IPS DF 19.7 (cell line): Measurements from ENCODE around the gene CALCOCO2.
A peak's percentile ranks its signal among the peaks of the same experiment; 100 is the strongest.

ENCODE experiments used
- DNase-seq: peaks from one replicate; pipeline ENCODE4 v3.0.0-alpha.2; 2013; ENCODE audit warnings: low read depth, low spot score

CALCOCO2 gene

GRCh38 chr17:48873696-48874443, 43.0 kb downstream of the CALCOCO2 start:
- DNase-seq = no peak

DNA sequence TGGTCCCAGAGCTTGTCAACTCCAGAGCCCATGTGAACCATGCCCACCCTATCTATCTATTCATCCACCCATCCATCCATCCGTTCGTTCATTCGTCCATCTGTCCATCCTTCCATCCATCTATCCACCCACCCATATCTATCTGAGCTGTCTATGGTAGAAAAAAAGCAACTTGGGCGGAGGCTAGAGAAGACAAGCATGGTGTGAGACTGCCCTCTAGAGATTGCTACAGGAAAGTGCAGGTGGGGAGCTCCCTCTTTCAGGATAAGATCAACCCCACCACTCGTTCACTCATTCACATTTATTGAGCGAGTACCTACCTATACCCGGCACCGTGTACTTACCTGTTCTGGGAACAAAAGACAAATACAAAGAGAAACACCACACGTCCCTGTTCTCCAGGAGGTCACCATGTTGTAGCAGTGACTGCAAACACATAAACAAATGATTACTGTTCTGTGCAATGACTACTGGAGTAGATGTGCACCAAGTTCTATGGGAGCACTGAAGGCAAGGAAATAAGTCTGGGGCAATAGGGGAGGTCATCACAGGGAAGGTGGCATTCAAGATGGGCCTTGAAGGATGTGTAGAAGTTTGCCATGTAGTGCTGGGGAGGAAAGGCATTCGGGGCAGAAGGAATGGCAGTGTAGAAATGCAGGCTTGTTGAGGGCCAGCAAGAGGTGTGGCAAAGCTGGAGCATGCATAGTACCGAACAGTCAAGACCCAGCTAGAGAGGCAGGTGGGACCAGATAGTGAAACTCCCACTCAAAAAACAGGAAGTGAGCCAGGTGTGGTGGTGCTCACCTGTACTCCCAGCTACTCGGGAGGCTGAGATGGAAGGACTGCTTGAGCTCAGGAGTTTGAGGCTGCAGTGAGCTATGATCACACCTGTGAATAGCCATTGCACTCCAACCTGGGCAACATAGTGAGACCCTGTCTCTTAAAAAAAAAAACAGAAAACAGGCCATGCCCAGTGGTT, 48.4 kb downstream of the CALCOCO2 start:
- peak; percentile 25 for DNase-seq

DNA sequence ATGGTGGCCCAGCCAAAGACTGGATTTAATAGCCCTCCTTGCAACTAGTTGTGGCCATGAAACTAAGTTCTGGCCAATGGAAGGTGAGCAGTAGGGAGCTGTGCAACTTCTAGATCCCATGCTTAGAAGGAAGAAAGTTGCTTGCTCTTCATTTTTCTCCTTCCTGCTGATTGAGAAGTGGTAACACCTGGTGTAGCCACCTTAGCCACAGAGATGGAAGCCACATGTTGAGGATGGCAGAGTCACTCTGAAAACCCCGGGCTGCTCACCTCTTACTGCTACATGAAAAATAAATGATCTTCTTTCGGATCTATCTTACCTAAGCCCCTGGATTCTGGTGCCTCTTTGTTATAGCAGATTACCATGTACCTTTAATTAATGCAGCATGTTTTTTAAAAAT, 51.4 kb downstream of the CALCOCO2 start:
- no peak for DNase-seq

- no peak for DNase-seq
These were observed 52.3 kb downstream of the CALCOCO2 start for GRCh38 chr17:48883171-48883570.

GRCh38 chr17:48890086-48890485, 59.3 kb downstream of the CALCOCO2 start:
- no peak for DNase-seq

- no peak for DNase-seq
These were observed 62.3 kb downstream of the CALCOCO2 start for GRCh38 chr17:48892940-48893645.

- no peak for DNase-seq
These were observed 63.0 kb downstream of the CALCOCO2 start for GRCh38 chr17:48893646-48894508.

GRCh38 chr17:48894886-48895285, 64.1 kb downstream of the CALCOCO2 start:
- DNase-seq = no peak

GRCh38 chr17:48901241-48901640, 70.4 kb downstream of the CALCOCO2 start:
- no peak for DNase-seq

GRCh38 chr17:48903401-48903800, 72.6 kb downstream of the CALCOCO2 start:
- DNase-seq = no peak

DNA sequence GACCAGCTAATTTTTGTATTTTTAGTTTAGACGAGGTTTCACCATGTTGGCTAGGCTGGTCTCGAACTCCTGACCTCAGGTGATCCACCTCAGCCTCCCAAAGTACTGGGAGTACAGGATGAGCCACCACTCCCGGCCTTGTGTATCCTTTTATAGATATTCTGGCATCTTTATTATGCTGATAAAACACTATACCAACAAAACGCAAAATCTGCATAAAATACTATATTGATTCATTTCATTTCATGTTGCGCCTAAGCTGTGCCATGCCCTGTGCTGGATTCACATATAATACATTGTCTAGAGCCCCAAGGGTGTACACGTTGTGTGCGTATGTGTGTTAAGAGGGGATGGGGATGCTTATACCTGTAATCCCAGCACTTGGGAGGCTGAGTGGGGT, 73.6 kb downstream of the CALCOCO2 start:
- DNase-seq = no peak

DNA sequence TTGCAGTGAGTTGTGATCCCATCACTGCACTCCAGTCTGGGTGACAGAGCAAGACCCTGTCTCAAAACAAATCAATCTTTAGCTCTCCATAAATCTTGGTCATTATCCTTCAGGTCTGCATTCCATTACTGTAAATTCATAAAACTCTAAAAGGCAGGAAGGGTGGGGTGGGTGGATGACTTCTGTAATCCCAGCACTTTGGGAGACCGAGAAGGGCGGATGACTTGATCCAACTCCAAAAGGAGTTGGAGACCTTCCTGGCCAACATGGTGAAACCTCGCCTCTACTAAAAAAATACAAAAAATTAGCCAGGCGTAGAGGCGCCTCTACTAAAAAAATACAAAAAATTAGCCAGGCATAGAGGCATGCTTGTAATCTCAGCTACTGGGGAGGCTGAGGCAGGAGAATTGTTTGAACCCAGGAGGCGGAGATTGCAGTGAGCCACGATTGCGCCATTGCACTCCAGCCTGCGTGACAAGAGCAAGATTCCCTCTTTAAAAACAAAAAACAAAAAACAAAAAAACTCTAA, 75.2 kb downstream of the CALCOCO2 start:
- no peak for DNase-seq

DNA sequence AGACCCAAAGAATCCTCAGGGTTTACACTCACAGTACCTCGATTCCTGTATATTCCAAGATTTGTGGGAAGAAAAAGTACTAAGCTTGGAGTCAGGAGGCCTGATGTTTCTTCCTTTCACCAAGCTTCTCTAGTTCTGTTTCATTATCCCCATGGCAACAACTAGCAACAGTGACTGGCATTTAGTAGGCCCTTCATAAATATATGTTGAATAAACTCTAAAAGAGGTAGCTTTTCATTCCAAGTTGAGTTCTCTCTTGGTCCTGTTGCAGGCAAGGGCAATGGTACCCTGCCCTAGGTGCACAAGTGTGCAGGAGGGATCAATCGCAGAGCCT, 76.8 kb downstream of the CALCOCO2 start:
- DNase-seq = no peak

- peak; percentile 88 for DNase-seq
These were observed 77.4 kb downstream of the CALCOCO2 start, which contains the start of gene UBE2Z for GRCh38 chr17:48908047-48908843. Gene UBE2Z, plus strand, starts transcription at chr17:48908407. Its CDS starts 97 bp downstream, at chr17:48908504.

- peak; percentile 73 for DNase-seq
These were observed 78.1 kb downstream of the CALCOCO2 start for GRCh38 chr17:48908853-48909394.

DNA sequence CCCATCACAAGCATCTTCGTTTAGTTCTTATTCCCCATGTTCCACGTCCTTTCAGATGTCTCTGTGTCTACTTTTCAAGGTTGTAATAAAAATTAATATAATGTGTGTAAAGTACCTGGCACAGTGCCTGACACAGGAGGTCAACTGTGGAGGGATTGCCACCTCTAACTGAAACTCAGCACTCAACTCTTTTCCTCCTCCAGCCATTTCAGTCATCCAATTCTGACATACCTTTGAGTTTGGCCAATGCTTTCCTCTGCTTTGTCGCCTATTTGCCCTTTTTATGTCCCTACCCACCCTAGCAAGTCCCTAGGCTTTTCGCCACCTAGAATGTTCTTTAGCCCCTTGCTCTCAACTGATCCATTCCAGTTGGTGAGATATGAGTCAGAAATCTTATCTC, 78.9 kb downstream of the CALCOCO2 start:
- DNase-seq = no peak

GRCh38 chr17:48910370-48910769, 79.5 kb downstream of the CALCOCO2 start:
- no peak for DNase-seq

DNA sequence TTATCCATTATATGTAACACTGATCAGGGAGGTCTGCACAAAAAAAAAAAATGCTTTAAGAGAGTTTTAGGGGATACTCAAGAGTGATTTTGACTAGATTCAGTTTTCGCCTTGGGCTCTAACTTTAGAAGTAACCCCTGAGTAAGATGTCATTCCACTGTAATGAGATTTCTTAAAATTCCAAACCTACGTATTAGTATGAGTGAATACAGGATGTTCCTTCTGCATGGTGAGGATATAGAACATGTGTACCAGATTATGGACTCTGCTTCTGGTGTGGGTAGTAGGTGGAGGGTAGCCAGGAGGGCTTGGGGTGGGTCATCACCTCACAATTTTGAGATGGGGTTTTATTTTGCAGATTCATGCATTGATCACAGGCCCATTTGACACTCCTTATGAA, 81.6 kb downstream of the CALCOCO2 start:
- no peak for DNase-seq
